ENCODE measurements around the gene TRABD2A. TPM values are rescaled to one million over a fixed set of nuclear protein-coding genes. Genes with fewer than 3 reads are reported as not detected.
A peak's percentile ranks its signal among the peaks of the same experiment; 100 is the strongest.

The TRABD2A gene
- total RNA-seq, 3 donors from 2014 or later (not counting 1 experiment from before 2014, with no cell fraction given): 1.4 to 6.3 (median 6.3) TPM

- 53% methylated on average over 3 of the region's 3 CpGs for WGBS (ENCODE audit: insufficient coverage)
- no peak overlapping the region for H3K27ac ChIP-seq (ENCODE audit: low read length)
- peaks cover 8% of the 10 kb centered on the region for H3K27me3 ChIP-seq (ENCODE audit: control insufficient read depth, insufficient read depth, low read length)
- DNase-seq: no peak
- Mint-ChIP-seq H3K4me3 (peak overlapping the region; percentile 98), H3K27ac (peak overlapping the region; percentile 1 to 71), H3K9me3 (no peaks in the 10 kb centered on the region), H3K27me3 (ENCODE audit: low read depth in 2 of 2) (peaks cover 9 to 24% of the 10 kb centered on the region in 2 donors), H3K4me1 (peaks cover 39 to 43% of the 10 kb centered on the region in 2 donors), H3K36me3 (no peaks in the 10 kb centered on the region)
- H3K36me3 ChIP-seq (ENCODE audit: control insufficient read depth, insufficient read depth, low read length): no peaks in the 10 kb centered on the region
- peak in 1 of 3 donors; percentile 9 for ATAC-seq
- intact Hi-C loops (cut with micrococcal nuclease): loop anchor here (1.0 to 10.0 kb wide), 3 partner anchors 98 to 387 kb away; no protein-coding TSS in a partner anchor
- H3K4me1 ChIP-seq (ENCODE audit: control insufficient read depth, insufficient read depth, low read length): peaks cover 29% of the 10 kb centered on the region
- no peaks in the 10 kb centered on the region for H3K9me3 ChIP-seq (ENCODE audit: control insufficient read depth, insufficient read depth, low read length)
- H3K4me3 ChIP-seq (ENCODE audit: low read length): no peak overlapping the region
- peak; percentile 3 for TF ChIP-seq CTCF (IDR thresholded peaks at IDR 0.05)
These were observed 1.5 kb upstream of the TRABD2A start for GRCh38 chr2:84882414-84882738.

- H3K4me1 Mint-ChIP-seq: peaks cover 34 to 37% of the 10 kb centered on the region in 2 donors
These were observed 913 bp upstream of the TRABD2A start for GRCh38 chr2:84881581-84882413.

GRCh38 chr2:84880395-84880644, 564 bp downstream of the TRABD2A start:
- ATAC-seq (no peak), DNase-seq (no peak)
- H3K4me1 Mint-ChIP-seq: peaks cover 29 to 34% of the 10 kb centered on the region in 2 donors
- Histone ChIP-seq H3K36me3 (ENCODE audit: control insufficient read depth, insufficient read depth, low read length) (no peaks in the 10 kb centered on the region), H3K27ac (ENCODE audit: low read length) (no peak overlapping the region), H3K4me1 (ENCODE audit: control insufficient read depth, insufficient read depth, low read length) (peaks cover 29% of the 10 kb centered on the region), H3K4me3 (ENCODE audit: low read length) (peak overlapping the region; percentile 53), H3K27me3 (ENCODE audit: control insufficient read depth, insufficient read depth, low read length) (peaks cover 8% of the 10 kb centered on the region), H3K9me3 (ENCODE audit: control insufficient read depth, insufficient read depth, low read length) (no peaks in the 10 kb centered on the region)
- WGBS (ENCODE audit: insufficient coverage): 4% methylated on average over 8 of the region's 8 CpGs
- H3K4me3 Mint-ChIP-seq: peak overlapping the region; percentile 93
- no peak for TF ChIP-seq CTCF (IDR thresholded peaks at IDR 0.05)
- no peaks in the 10 kb centered on the region for H3K9me3 Mint-ChIP-seq
- peaks cover 9 to 24% of the 10 kb centered on the region in 2 donors for H3K27me3 Mint-ChIP-seq (ENCODE audit: low read depth in 2 of 2)
- intact Hi-C loops (cut with micrococcal nuclease): loop anchor here (2.0 to 10.0 kb wide), 2 partner anchors 46 to 96 kb away; no protein-coding TSS in a partner anchor
- H3K36me3 Mint-ChIP-seq: no peaks in the 10 kb centered on the region
- H3K27ac Mint-ChIP-seq: peak overlapping the region in 1 of 2 donors; percentile 71

More at GRCh38 chr2:84881581-84882413, 913 bp upstream of the TRABD2A start:
- H3K9me3 Mint-ChIP-seq: no peaks in the 10 kb centered on the region
- TF ChIP-seq CTCF (IDR thresholded peaks at IDR 0.05): peak; percentile 77
- peak overlapping the region; percentile 21 to 71 for H3K27ac Mint-ChIP-seq
- DNase-seq (peak; percentile 76 to 93), ATAC-seq (peak; percentile 87 to 89 (median 88))
- peak overlapping the region; percentile 52 for H3K27ac ChIP-seq (ENCODE audit: low read length)
- H3K9me3 ChIP-seq (ENCODE audit: control insufficient read depth, insufficient read depth, low read length): no peaks in the 10 kb centered on the region
- H3K4me3 Mint-ChIP-seq: peak overlapping the region; percentile 98
- peak overlapping the region; percentile 55 for H3K4me3 ChIP-seq (ENCODE audit: low read length)
- WGBS (ENCODE audit: insufficient coverage): under 1% methylated on average over 28 of the region's 29 CpGs
- peaks cover 29% of the 10 kb centered on the region for H3K4me1 ChIP-seq (ENCODE audit: control insufficient read depth, insufficient read depth, low read length)
- intact Hi-C loops (cut with micrococcal nuclease): loop anchor here (1.0 to 10.0 kb wide), 4 partner anchors 45 to 386 kb away; no protein-coding TSS in a partner anchor
- peaks cover 9 to 24% of the 10 kb centered on the region in 2 donors for H3K27me3 Mint-ChIP-seq (ENCODE audit: low read depth in 2 of 2)
- no peaks in the 10 kb centered on the region for H3K36me3 ChIP-seq (ENCODE audit: control insufficient read depth, insufficient read depth, low read length)
- peaks cover 8% of the 10 kb centered on the region for H3K27me3 ChIP-seq (ENCODE audit: control insufficient read depth, insufficient read depth, low read length)
- H3K36me3 Mint-ChIP-seq: no peaks in the 10 kb centered on the region

All from natural killer cell (primary cell).